ENCODE measurements around the gene IL17RC.

DNA sequence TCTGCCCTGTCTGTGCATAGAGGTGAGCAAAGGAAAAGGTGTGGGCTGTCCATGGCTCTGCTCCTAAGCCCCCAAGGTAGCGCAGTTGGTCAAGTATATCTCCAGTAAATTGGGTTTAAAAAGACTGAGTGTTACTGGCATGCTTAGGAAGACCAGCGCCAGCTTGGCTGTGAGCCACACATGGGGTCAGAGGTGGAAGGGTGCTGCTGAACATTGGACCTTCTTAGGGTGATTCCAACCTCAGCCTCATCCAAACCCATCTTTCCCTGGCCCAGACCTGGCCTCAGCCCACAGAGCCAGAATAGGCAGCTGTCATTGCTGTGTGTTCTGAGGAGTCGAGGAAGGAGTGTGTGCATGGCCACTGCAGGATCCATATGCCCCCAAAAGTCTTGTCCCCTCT lies 8.6 kb upstream of the IL17RC start:
- TF ChIP-seq, protein P1, sequence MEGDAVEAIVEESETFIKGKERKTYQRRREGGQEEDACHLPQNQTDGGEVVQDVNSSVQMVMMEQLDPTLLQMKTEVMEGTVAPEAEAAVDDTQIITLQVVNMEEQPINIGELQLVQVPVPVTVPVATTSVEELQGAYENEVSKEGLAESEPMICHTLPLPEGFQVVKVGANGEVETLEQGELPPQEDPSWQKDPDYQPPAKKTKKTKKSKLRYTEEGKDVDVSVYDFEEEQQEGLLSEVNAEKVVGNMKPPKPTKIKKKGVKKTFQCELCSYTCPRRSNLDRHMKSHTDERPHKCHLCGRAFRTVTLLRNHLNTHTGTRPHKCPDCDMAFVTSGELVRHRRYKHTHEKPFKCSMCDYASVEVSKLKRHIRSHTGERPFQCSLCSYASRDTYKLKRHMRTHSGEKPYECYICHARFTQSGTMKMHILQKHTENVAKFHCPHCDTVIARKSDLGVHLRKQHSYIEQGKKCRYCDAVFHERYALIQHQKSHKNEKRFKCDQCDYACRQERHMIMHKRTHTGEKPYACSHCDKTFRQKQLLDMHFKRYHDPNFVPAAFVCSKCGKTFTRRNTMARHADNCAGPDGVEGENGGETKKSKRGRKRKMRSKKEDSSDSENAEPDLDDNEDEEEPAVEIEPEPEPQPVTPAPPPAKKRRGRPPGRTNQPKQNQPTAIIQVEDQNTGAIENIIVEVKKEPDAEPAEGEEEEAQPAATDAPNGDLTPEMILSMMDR (IDR thresholded peaks at IDR 0.05; ENCODE audit: low read depth, low read length), result no peak
- no peak for TF ChIP-seq EZH2phosphoT487 (IDR thresholded peaks at IDR 0.05; ENCODE audit: low read depth)
